ENCODE data around the gene ACKR1. TPM values are rescaled to one million over a fixed set of nuclear protein-coding genes. Genes with fewer than 3 reads are reported as not detected.

The ACKR1 gene
- total and polyA plus RNA-seq, 2 donors from 2014 or later = 3.4 to 142 TPM

GRCh38 chr1:159209061-159209460 is 4.4 kb downstream of the ACKR1 start:
- Histone ChIP-seq H3K9me3 (ENCODE audit: control insufficient read depth in 2 of 3, insufficient read depth in 1 of 3, low read length in 3 of 3) (no peaks in the 10 kb centered on the region), H3K27me3 (ENCODE audit: control insufficient read depth, insufficient read depth, low read length) (peaks cover 3% of the 10 kb centered on the region), H3K4me1 (ENCODE audit: control insufficient read depth in 2 of 3, insufficient read depth in 2 of 3, low read depth in 1 of 3, low read length in 3 of 3) (no peaks in the 10 kb centered on the region), H3K4me3 (ENCODE audit: low read length in 3 of 3) (no peak overlapping the region), H3K27ac (ENCODE audit: low read depth in 2 of 2, low read length in 2 of 2) (no peak overlapping the region), H3K9ac (ENCODE audit: low read length in 3 of 3) (no peak overlapping the region), H3K36me3 (ENCODE audit: control insufficient read depth in 2 of 3, insufficient read depth in 3 of 3, low read length in 3 of 3) (no peaks in the 10 kb centered on the region)
- no peak for TF ChIP-seq CTCF (IDR thresholded peaks at IDR 0.05; ENCODE audit: borderline replicate concordance, extremely low read depth, insufficient read depth)
- DNase-seq (no peak), FAIRE-seq (no peak)
- intact Hi-C loops (cut with DNase I) = no loop called here

GRCh38 chr1:159211331-159212136 is 6.9 kb downstream of the ACKR1 start:
- Histone ChIP-seq H3K4me1 (ENCODE audit: control insufficient read depth in 2 of 3, insufficient read depth in 2 of 3, low read depth in 1 of 3, low read length in 3 of 3) (no peaks in the 10 kb centered on the region), H3K36me3 (ENCODE audit: control insufficient read depth in 2 of 3, insufficient read depth in 3 of 3, low read length in 3 of 3) (no peaks in the 10 kb centered on the region), H3K27ac (ENCODE audit: low read depth in 2 of 2, low read length in 2 of 2) (no peak overlapping the region), H3K9me3 (ENCODE audit: control insufficient read depth in 2 of 3, insufficient read depth in 1 of 3, low read length in 3 of 3) (no peaks in the 10 kb centered on the region), H3K9ac (ENCODE audit: low read length in 3 of 3) (no peak overlapping the region), H3K27me3 (ENCODE audit: control insufficient read depth, insufficient read depth, low read length) (peaks cover 3% of the 10 kb centered on the region), H3K4me3 (ENCODE audit: low read length in 3 of 3) (no peak overlapping the region)
- intact Hi-C loops (cut with DNase I) = no loop called here
- peak; percentile 74 for TF ChIP-seq CTCF (IDR thresholded peaks at IDR 0.05; ENCODE audit: borderline replicate concordance, extremely low read depth, insufficient read depth)
- DNase-seq (peak in 4 of 5 donors; percentile 18 to 68 (median 46)), FAIRE-seq (no peak)

- no peak overlapping the region for H3K4me3 ChIP-seq (ENCODE audit: low read length in 3 of 3)
- intact Hi-C loops (cut with DNase I) = no loop called here
- no peaks in the 10 kb centered on the region for H3K4me1 ChIP-seq (ENCODE audit: control insufficient read depth in 2 of 3, insufficient read depth in 2 of 3, low read depth in 1 of 3, low read length in 3 of 3)
- no peak for FAIRE-seq
- H3K27me3 ChIP-seq (ENCODE audit: control insufficient read depth, insufficient read depth, low read length) = peaks cover 3% of the 10 kb centered on the region
- DNase-seq = no peak
- TF ChIP-seq CTCF (IDR thresholded peaks at IDR 0.05; ENCODE audit: borderline replicate concordance, extremely low read depth, insufficient read depth) = no peak
- no peak overlapping the region for H3K9ac ChIP-seq (ENCODE audit: low read length in 3 of 3)
- H3K9me3 ChIP-seq (ENCODE audit: control insufficient read depth in 2 of 3, insufficient read depth in 1 of 3, low read length in 3 of 3) = no peaks in the 10 kb centered on the region
- no peak overlapping the region for H3K27ac ChIP-seq (ENCODE audit: low read depth in 2 of 2, low read length in 2 of 2)
- H3K36me3 ChIP-seq (ENCODE audit: control insufficient read depth in 2 of 3, insufficient read depth in 3 of 3, low read length in 3 of 3) = no peaks in the 10 kb centered on the region
Measured at GRCh38 chr1:159212596-159212995, 7.9 kb downstream of the ACKR1 start.

All from kidney (tissue), 14 donors.